Measurements from ENCODE around the gene PPM1G. TPM values are rescaled to one million over a fixed set of nuclear protein-coding genes. Genes with fewer than 3 reads are reported as not detected.

Gene PPM1G
- total RNA-seq, 4 donors from 2014 or later, result 28.2 to 51.1 (median 41.4) TPM

- no peak for TF ChIP-seq CTCF (IDR thresholded peaks at IDR 0.05; ENCODE audit: low read depth)
These were observed 31.7 kb downstream of the PPM1G start for GRCh38 chr2:27377618-27378095.

- no peak for TF ChIP-seq CTCF (IDR thresholded peaks at IDR 0.05; ENCODE audit: low read depth)
These were observed 32.3 kb downstream of the PPM1G start for GRCh38 chr2:27376866-27377617.

GRCh38 chr2:27376151-27376865 is 33.1 kb downstream of the PPM1G start:
- no peak for TF ChIP-seq CTCF (IDR thresholded peaks at IDR 0.05; ENCODE audit: low read depth)

GRCh38 chr2:27375513-27376099 is 33.8 kb downstream of the PPM1G start:
- no peak for TF ChIP-seq CTCF (IDR thresholded peaks at IDR 0.05; ENCODE audit: low read depth)

GRCh38 chr2:27373567-27373966 is 35.8 kb downstream of the PPM1G start:
- no peak for TF ChIP-seq CTCF (IDR thresholded peaks at IDR 0.05; ENCODE audit: low read depth)

GRCh38 chr2:27372937-27373336 is 36.5 kb downstream of the PPM1G start:
- TF ChIP-seq CTCF (IDR thresholded peaks at IDR 0.05; ENCODE audit: low read depth), result no peak

All from subcutaneous adipose tissue (tissue), 4 donors.